Loucy (cell line): Measurements from ENCODE around the gene TAF1L.
"Not testable (repeated sequence)": the region's sequence is repeated elsewhere in the genome, so short reads cannot be mapped to it uniquely, and the experiment has no call there.

Experiments
- H2AFZ ChIP-seq: fragments of 200-600 bp; sonication (generic); 2 replicates; pipeline ENCODE4 v1.6.0; 2016; ENCODE audit warnings: antibody characterized with exemption, mild to moderate bottlenecking, low read length, moderate library complexity
- H3F3A ChIP-seq: fragments of 200-600 bp; 2 replicates; pipeline ENCODE4 v1.6.0; 2016; ENCODE audit warnings: antibody characterized with exemption, low read depth, mild to moderate bottlenecking
- H3K27me3 ChIP-seq: fragments of 200-600 bp; sonication (generic); 2 replicates; pipeline ENCODE4 v1.6.1; 2014; ENCODE audit warnings: low read length, mild to moderate bottlenecking; ENCODE audit not compliant: insufficient read depth, poor library complexity, severe bottlenecking
- H3K36me3 ChIP-seq: fragments of 200-600 bp; sonication (generic); 2 replicates; pipeline ENCODE4 v1.6.1; 2016; ENCODE audit warnings: low read length; ENCODE audit not compliant: insufficient read depth
- H3K4me1 ChIP-seq: fragments of 200-600 bp; sonication (generic); 2 replicates; pipeline ENCODE4 v1.5.1; 2014; ENCODE audit warnings: low read length, mild to moderate bottlenecking; ENCODE audit not compliant: insufficient read depth, poor library complexity, severe bottlenecking
- H3K4me2 ChIP-seq: fragments of 200-600 bp; sonication (generic); 2 replicates; pipeline ENCODE4 v1.6.0; 2014; ENCODE audit warnings: antibody characterized with exemption, low read length, low read depth, mild to moderate bottlenecking; ENCODE audit not compliant: poor library complexity, severe bottlenecking
- H3K4me3 ChIP-seq: fragments of 200-600 bp; sonication (generic); 2 replicates; pipeline ENCODE4 v1.5.1; 2014; ENCODE audit warnings: low read length, mild to moderate bottlenecking, mixed read lengths; ENCODE audit not compliant: poor library complexity, severe bottlenecking
- H3K79me2 ChIP-seq: fragments of 200-600 bp; sonication (generic); 2 replicates; pipeline ENCODE4 v1.6.1; 2014; ENCODE audit warnings: low read length; ENCODE audit not compliant: insufficient read depth
- H3K9ac ChIP-seq: fragments of 200-600 bp; sonication (generic); 2 replicates; pipeline ENCODE4 v1.6.0; 2014; ENCODE audit warnings: mild to moderate bottlenecking, low read depth, low read length, moderate library complexity; ENCODE audit not compliant: poor library complexity, severe bottlenecking
- H3K9me2 ChIP-seq: fragments of 200-600 bp; sonication (generic); replicated peaks from 2 replicates; pipeline ENCODE4 v1.6.1; 2016; ENCODE audit warnings: low read depth, low read length, mixed read lengths
- H3K9me3 ChIP-seq: fragments of 200-600 bp; sonication (generic); 2 replicates; pipeline ENCODE4 v1.6.1; 2014; ENCODE audit warnings: mild to moderate bottlenecking, antibody characterized with exemption, low read length, low read depth; ENCODE audit not compliant: insufficient read depth
- H4K20me1 ChIP-seq: fragments of 200-600 bp; sonication (generic); 2 replicates; pipeline ENCODE4 v1.6.0; 2014; ENCODE audit warnings: antibody characterized with exemption, low read length, mild to moderate bottlenecking; ENCODE audit not compliant: insufficient read depth, poor library complexity, severe bottlenecking
- EZH2phosphoT487 ChIP-seq: fragments of 200-600 bp; IDR thresholded peaks from 2 replicates; pipeline ENCODE4 v1.6.1; 2018; ENCODE audit warnings: antibody characterized with exemption, mild to moderate bottlenecking, moderate library complexity, borderline replicate concordance
- TF ChIP-seq, protein P1 (sequence below): fragments of 200-600 bp; sonication (generic); conservative IDR thresholded peaks from 2 replicates; pipeline ENCODE4 v1.5.1; 2014; ENCODE audit warnings: mild to moderate bottlenecking, antibody characterized with exemption, low read length

TAF1L gene

DNA sequence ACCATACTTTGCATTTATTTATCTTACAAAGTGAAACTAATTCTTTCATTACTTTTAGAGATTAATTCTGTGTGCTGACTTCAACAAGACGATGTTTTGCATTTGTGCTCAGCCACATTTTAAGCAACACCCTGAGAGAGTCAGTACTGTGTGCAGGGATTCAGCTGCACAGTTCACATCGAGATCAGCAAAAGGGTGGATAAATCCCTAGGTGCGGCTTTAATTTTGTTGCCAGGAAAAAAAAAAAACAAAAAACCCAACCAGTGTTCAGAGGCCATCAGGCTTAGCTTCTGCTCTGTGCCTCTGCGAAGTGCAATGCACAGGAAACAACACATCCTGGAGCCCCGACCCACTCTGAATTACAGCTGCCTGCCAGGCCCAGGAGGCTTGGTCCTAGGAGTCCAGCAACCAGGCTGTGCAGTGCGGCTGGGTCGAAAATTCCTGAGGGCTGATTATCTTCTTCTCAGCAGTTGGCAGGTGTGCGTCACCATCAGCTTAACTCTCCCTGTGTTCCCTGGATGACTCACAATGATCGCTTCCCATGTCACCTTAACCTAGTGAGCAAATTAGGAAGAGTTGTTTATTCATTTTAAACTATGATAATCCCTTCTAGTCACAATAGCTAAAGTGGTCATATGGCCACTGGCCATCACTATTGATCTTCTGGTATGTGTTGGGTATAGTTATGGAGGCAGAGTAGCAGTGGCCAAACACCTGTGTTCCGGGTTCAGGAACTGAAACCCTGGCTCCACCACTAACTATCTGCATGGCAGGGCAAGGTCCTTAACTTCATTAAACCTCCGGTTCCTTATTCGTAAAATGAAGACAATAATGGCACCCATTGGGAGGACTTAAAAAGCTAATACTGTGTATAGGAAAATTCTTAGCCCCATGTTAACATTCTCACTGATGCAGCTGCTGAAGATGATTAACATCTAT, 31.3 kb downstream of the TAF1L start:
- H3K79me2 ChIP-seq = no peaks in the 10 kb centered on the region
- no peak overlapping the region for H3K4me3 ChIP-seq
- no peaks in the 10 kb centered on the region for H3K27me3 ChIP-seq
- H3K9me2 ChIP-seq = no peaks in the 10 kb centered on the region
- no peaks in the 10 kb centered on the region for H3K36me3 ChIP-seq
- H2AFZ ChIP-seq = no peak overlapping the region
- H3K9me3 ChIP-seq = no peaks in the 10 kb centered on the region
- H3K9ac ChIP-seq = no peak overlapping the region
- no peaks in the 10 kb centered on the region for H3F3A ChIP-seq
- no peaks in the 10 kb centered on the region for H4K20me1 ChIP-seq
- H3K4me1 ChIP-seq = no peaks in the 10 kb centered on the region
- no peak overlapping the region for H3K4me2 ChIP-seq
- no peak for TF ChIP-seq EZH2phosphoT487

DNA sequence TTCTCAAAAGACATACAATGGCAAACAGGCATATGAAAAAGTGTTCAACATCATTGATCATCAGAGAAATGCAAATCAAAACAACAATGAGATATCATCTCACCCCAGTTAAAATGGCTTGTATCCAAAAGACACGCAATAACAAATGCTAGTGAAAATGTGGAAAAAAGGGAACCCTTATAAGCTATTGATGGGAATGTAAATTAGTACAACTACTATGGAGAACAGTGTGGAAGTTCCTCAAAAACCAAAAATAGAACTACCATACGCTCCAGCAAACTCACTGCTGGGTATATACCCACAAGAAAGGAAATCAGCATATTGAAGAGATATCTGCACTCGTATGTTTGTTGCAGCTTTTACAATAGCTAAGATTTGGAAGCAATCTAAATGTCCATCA, 36.4 kb downstream of the TAF1L start:
- not testable (repeated sequence) for H3K4me2 ChIP-seq, H2AFZ ChIP-seq, H3K9me3 ChIP-seq, H3K27me3 ChIP-seq, H3K36me3 ChIP-seq, H3K9ac ChIP-seq, H3F3A ChIP-seq, H4K20me1 ChIP-seq, H3K4me1 ChIP-seq, H3K4me3 ChIP-seq, H3K79me2 ChIP-seq, H3K9me2 ChIP-seq

DNA sequence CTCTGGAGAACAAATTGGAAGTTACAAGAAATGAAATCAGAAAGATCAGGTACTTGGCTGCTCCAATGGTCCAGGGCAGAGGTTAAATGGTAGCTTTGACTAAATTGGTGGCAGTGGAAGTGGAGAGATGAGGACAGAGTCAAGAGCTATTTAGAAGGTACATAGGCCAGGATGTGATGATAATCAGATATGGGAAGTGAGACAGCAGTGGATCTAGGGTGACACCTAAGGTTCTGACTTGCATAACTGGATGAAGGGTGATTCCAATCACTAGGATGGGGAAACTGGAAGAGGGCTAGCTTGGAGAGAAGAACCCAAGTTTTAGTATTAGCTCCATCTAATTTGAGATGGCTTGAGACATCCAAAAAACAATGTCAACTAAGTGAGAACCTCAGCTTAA, 38.5 kb downstream of the TAF1L start:
- Histone ChIP-seq H3K27me3 (no peaks in the 10 kb centered on the region), H3K9me2 (no peaks in the 10 kb centered on the region)

DNA sequence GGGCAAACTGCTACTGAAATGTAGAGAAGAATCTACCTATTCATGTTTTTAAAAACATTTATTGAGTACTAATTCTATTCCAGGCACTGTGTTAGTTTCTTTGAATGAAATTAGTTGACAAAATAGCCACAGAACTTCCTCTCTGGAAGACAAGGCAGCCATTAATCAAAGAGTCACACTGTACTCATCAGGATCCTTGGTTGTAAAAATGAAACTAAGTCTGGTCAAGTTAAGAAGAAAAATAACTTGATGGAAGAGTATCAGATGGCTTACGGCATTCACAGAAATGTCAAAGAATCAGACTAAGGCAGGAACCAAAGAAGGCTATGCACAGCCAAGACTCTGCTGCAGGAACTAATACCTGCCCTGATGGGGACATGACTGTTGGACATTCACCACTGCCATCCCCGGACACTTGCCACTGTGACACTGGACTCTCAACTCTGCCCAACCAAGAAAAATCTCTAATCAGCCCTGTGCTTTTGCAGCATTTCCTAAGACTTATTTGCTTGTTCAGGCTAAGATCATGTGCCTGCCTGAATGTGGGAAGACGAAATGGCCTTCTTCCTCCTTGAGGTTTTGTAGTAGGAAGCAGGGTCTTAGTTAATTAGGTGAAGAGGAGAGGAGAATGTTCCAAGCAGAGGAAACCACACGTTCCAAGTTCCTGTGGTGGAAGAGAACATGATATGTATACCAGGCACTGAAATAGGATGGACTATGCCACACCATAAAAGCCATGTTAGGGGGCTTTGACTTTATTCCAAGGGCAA, 39.2 kb downstream of the TAF1L start:
- H3K4me2 ChIP-seq = no peak overlapping the region
- H4K20me1 ChIP-seq = no peaks in the 10 kb centered on the region
- H2AFZ ChIP-seq = no peak overlapping the region
- no peak overlapping the region for H3K9ac ChIP-seq
- no peaks in the 10 kb centered on the region for H3K36me3 ChIP-seq
- H3K27me3 ChIP-seq = no peaks in the 10 kb centered on the region
- no peaks in the 10 kb centered on the region for H3K9me2 ChIP-seq
- no peaks in the 10 kb centered on the region for H3K9me3 ChIP-seq
- no peak overlapping the region for H3K4me3 ChIP-seq
- TF ChIP-seq EZH2phosphoT487 = no peak
- TF ChIP-seq, protein P1, sequence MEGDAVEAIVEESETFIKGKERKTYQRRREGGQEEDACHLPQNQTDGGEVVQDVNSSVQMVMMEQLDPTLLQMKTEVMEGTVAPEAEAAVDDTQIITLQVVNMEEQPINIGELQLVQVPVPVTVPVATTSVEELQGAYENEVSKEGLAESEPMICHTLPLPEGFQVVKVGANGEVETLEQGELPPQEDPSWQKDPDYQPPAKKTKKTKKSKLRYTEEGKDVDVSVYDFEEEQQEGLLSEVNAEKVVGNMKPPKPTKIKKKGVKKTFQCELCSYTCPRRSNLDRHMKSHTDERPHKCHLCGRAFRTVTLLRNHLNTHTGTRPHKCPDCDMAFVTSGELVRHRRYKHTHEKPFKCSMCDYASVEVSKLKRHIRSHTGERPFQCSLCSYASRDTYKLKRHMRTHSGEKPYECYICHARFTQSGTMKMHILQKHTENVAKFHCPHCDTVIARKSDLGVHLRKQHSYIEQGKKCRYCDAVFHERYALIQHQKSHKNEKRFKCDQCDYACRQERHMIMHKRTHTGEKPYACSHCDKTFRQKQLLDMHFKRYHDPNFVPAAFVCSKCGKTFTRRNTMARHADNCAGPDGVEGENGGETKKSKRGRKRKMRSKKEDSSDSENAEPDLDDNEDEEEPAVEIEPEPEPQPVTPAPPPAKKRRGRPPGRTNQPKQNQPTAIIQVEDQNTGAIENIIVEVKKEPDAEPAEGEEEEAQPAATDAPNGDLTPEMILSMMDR = no peak
- H3F3A ChIP-seq = no peaks in the 10 kb centered on the region
- H3K4me1 ChIP-seq = no peaks in the 10 kb centered on the region
- H3K79me2 ChIP-seq = no peaks in the 10 kb centered on the region

More for the DNA sequence above, 38.5 kb downstream of the TAF1L start:
- H2AFZ ChIP-seq = no peak overlapping the region
- H3K4me1 ChIP-seq = no peaks in the 10 kb centered on the region
- TF ChIP-seq, protein P1 = no peak
- no peak for TF ChIP-seq EZH2phosphoT487
- H3K79me2 ChIP-seq = no peaks in the 10 kb centered on the region
- no peaks in the 10 kb centered on the region for H3F3A ChIP-seq
- no peaks in the 10 kb centered on the region for H3K9me3 ChIP-seq
- no peaks in the 10 kb centered on the region for H3K36me3 ChIP-seq
- H4K20me1 ChIP-seq = no peaks in the 10 kb centered on the region
- H3K9ac ChIP-seq = no peak overlapping the region
- no peak overlapping the region for H3K4me3 ChIP-seq
- H3K4me2 ChIP-seq = no peak overlapping the region
